Glutamatergic neuron (in vitro differentiated cells): ENCODE measurements around the gene ADAM23. TPM values are rescaled to one million over a fixed set of nuclear protein-coding genes. Genes with fewer than 3 reads are reported as not detected.

Experiments
- DNase-seq: peaks from one replicate; pipeline ENCODE4 v3.0.0; 2022
- H3K27ac Mint-ChIP-seq: one replicate; pipeline ENCODE4 v1.8.0; 2020; ENCODE audit warnings: mild to moderate bottlenecking, mixed read lengths, inconsistent platforms; ENCODE audit not compliant: unreplicated experiment
- H3K27me3 Mint-ChIP-seq: one replicate; pipeline ENCODE4 v1.8.0; 2020; ENCODE audit warnings: mild to moderate bottlenecking, moderate library complexity, mixed read lengths, inconsistent platforms; ENCODE audit not compliant: unreplicated experiment
- H3K36me3 Mint-ChIP-seq: one replicate; pipeline ENCODE4 v1.8.0; 2020; ENCODE audit warnings: mild to moderate bottlenecking, mixed read lengths, inconsistent platforms; ENCODE audit not compliant: unreplicated experiment
- H3K4me1 Mint-ChIP-seq: one replicate; pipeline ENCODE4 v1.8.0; 2020; ENCODE audit warnings: mild to moderate bottlenecking, low read depth, mixed read lengths, inconsistent platforms; ENCODE audit not compliant: unreplicated experiment
- H3K4me3 Mint-ChIP-seq: one replicate; pipeline ENCODE4 v1.8.0; 2020; ENCODE audit warnings: mild to moderate bottlenecking, mixed read lengths, inconsistent platforms; ENCODE audit not compliant: unreplicated experiment
- H3K9me3 Mint-ChIP-seq: one replicate; pipeline ENCODE4 v1.8.0; 2020; ENCODE audit warnings: mild to moderate bottlenecking, moderate library complexity, mixed read lengths, inconsistent platforms; ENCODE audit not compliant: unreplicated experiment
- total RNA-seq: library from RNA; stranded (reverse); fragmentation: NEBNext Ultra II Directional; extraction: Animal tissue kit (Norgen Biotek cat#: 25700); gene quantifications from one replicate; pipeline ENCODE4 v1.2.1, GENCODE V29; 2021; ENCODE audit not compliant: unreplicated experiment
- TF ChIP-seq, protein P1 (sequence below): fragments of 200-600 bp; sonication (generic); IDR thresholded peaks from one replicate; pipeline ENCODE4 v1.5.0; 2021; ENCODE audit not compliant: partially characterized antibody, unreplicated experiment

Gene ADAM23
- total RNA-seq, 1 donor from 2014 or later, result 16.4 TPM

DNA sequence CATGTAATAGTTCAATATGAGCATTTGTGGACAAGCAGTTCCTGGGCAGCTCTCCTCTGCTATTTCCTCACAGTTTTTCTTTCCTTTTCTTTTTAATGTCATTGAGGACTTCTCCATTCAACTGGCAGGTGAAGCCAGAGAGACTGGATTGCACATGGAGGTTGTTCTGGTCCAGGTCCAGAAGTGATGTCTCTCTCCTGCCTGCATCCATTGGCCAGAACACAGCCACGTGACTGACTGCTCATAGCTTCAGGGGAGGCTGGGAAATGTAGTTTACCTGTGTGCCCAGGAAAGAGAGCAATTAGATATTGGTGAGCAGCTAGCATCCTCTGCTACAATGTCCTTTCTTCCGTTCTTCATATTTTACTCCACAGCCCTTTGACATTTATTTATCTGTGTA is 20.2 kb upstream of the ADAM23 start:
- no peak for DNase-seq
- Mint-ChIP-seq H3K4me1 (no peaks in the 10 kb centered on the region), H3K4me3 (no peak overlapping the region), H3K27me3 (no peaks in the 10 kb centered on the region), H3K36me3 (no peaks in the 10 kb centered on the region), H3K27ac (no peak overlapping the region), H3K9me3 (no peaks in the 10 kb centered on the region)
- TF ChIP-seq, protein P1, sequence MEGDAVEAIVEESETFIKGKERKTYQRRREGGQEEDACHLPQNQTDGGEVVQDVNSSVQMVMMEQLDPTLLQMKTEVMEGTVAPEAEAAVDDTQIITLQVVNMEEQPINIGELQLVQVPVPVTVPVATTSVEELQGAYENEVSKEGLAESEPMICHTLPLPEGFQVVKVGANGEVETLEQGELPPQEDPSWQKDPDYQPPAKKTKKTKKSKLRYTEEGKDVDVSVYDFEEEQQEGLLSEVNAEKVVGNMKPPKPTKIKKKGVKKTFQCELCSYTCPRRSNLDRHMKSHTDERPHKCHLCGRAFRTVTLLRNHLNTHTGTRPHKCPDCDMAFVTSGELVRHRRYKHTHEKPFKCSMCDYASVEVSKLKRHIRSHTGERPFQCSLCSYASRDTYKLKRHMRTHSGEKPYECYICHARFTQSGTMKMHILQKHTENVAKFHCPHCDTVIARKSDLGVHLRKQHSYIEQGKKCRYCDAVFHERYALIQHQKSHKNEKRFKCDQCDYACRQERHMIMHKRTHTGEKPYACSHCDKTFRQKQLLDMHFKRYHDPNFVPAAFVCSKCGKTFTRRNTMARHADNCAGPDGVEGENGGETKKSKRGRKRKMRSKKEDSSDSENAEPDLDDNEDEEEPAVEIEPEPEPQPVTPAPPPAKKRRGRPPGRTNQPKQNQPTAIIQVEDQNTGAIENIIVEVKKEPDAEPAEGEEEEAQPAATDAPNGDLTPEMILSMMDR, result no peak

DNA sequence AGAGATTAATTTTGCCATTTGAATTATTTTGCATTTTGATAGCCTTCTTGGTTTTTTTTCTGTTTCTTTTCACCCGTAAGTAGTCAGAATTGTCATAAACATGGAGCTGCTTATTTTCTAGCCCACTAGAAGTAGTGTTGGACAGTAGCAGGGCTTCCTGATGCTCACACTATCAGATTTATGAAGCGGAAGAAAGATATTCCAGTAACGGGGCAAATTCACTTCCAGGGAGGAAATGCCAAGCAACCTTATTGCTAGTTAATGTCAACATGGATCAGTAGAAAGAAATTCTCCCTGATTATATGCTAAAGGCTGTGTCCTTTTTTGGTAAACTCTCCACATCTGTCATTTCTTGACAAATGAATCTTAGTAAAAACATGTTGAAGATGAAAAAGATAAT is 19.2 kb upstream of the ADAM23 start:
- Mint-ChIP-seq H3K36me3 (no peaks in the 10 kb centered on the region), H3K27ac (no peak overlapping the region), H3K4me1 (no peaks in the 10 kb centered on the region), H3K4me3 (no peak overlapping the region), H3K27me3 (no peaks in the 10 kb centered on the region), H3K9me3 (no peaks in the 10 kb centered on the region)
- TF ChIP-seq, protein P1, result no peak
- no peak for DNase-seq

DNA sequence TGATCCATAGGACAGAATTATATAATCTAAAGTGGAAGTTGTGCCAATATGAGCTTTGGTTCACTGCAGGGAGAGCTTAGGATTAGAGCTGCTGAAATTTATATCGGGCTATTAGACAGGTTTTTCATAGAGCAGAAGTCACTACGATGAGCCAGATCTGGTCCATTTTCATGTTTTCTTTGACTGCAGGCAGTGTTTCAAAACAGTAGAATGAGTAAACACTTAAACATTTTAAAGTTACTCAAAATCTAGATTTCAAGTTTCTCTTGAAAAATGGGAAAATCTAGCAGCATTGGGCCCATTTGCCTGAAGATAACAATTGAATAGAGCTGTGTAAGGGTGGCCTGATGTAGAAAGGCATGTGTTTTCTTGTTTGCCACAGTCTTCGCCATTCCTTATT is 14.5 kb upstream of the ADAM23 start:
- Mint-ChIP-seq H3K27ac (no peak overlapping the region), H3K4me1 (no peaks in the 10 kb centered on the region), H3K9me3 (no peaks in the 10 kb centered on the region), H3K36me3 (no peaks in the 10 kb centered on the region), H3K27me3 (no peaks in the 10 kb centered on the region), H3K4me3 (no peak overlapping the region)
- TF ChIP-seq, protein P1, result no peak
- no peak for DNase-seq

DNA sequence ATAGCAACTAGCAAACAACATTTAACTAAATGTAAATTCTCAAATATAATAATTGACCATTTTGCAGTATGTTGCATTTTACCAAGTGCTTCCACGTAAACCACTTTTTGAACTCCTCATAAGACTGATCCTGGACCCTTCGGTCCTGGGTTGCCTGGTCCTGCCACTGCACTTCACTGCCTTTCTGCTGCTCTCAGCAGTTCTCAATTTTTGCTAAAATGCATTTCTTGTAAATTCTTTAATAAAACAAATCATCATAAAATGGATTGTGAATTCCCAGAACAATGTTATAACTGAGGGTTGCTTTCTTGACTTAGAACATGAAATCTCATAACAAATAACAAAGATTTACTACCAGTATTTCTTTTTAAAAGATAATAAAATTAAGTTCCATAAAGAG is 12.9 kb upstream of the ADAM23 start:
- TF ChIP-seq, protein P1, result no peak
- Mint-ChIP-seq H3K27ac (no peak overlapping the region), H3K9me3 (no peaks in the 10 kb centered on the region), H3K4me3 (no peak overlapping the region), H3K4me1 (no peaks in the 10 kb centered on the region), H3K36me3 (no peaks in the 10 kb centered on the region), H3K27me3 (no peaks in the 10 kb centered on the region)
- no peak for DNase-seq

DNA sequence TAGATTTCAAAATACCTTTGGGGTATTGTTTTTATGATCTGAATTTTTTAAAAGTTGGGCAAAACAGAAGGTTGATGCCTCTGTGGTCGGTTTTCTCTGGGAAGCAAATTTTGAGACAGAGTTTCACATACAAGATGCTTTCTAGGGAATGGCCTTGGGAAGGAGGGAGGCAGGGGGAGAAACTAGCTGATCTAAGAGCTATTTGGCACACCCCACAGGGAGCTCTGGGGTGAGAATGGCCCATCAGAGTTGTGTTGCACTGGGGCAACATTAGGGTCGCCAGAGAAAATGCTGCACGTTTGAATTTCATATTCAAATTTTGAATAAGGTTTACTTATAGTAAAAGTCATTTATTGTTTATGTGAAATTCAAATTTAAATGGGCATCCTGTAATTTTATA is 11.9 kb upstream of the ADAM23 start:
- H3K4me3 Mint-ChIP-seq, result no peak overlapping the region
- H3K27ac Mint-ChIP-seq, result no peak overlapping the region
- no peaks in the 10 kb centered on the region for H3K9me3 Mint-ChIP-seq
- no peaks in the 10 kb centered on the region for H3K36me3 Mint-ChIP-seq
- H3K4me1 Mint-ChIP-seq, result no peaks in the 10 kb centered on the region
- no peak for DNase-seq
- H3K27me3 Mint-ChIP-seq, result no peaks in the 10 kb centered on the region
- TF ChIP-seq, protein P1, result no peak
